Measurements from ENCODE around the gene MBOAT1.
"Not testable (repeated sequence)": the region's sequence is repeated elsewhere in the genome, so short reads cannot be mapped to it uniquely, and the experiment has no call there.

Gene MBOAT1

GRCh38 chr6:20153194-20153593, 59.1 kb downstream of the MBOAT1 start:
- H3K27ac ChIP-seq: no peak overlapping the region
- H3K36me3 ChIP-seq (ENCODE audit: insufficient read depth, low read length): no peaks in the 10 kb centered on the region
- no peak overlapping the region for H3K4me3 ChIP-seq

GRCh38 chr6:20148433-20148832, 63.8 kb downstream of the MBOAT1 start:
- no peak for DNase-seq (ENCODE audit: low read depth, low spot score)
- Histone ChIP-seq H3K4me3 (no peak overlapping the region), H3K27ac (no peak overlapping the region)

More at GRCh38 chr6:20153194-20153593, 59.1 kb downstream of the MBOAT1 start:
- Histone ChIP-seq H3K9ac (ENCODE audit: insufficient read length) (no peak overlapping the region), H3K9me3 (ENCODE audit: low read depth, low read length) (no peaks in the 10 kb centered on the region)
- TF ChIP-seq POLR2AphosphoS5 (IDR thresholded peaks at IDR 0.05; ENCODE audit: borderline replicate concordance, low read depth, low read length): no peak
- no peak for TF ChIP-seq EZH2 (IDR thresholded peaks at IDR 0.05)
- TF ChIP-seq FOXP2 (optimal IDR thresholded peaks at IDR 0.05; ENCODE audit: control extremely low read depth, extremely low read length, insufficient read depth): no peak
- no peak for DNase-seq (ENCODE audit: low read depth, low spot score)

GRCh38 chr6:20147469-20147868, 64.8 kb downstream of the MBOAT1 start:
- TF ChIP-seq FOXP2 (optimal IDR thresholded peaks at IDR 0.05; ENCODE audit: control extremely low read depth, extremely low read length, insufficient read depth): no peak
- TF ChIP-seq EZH2 (IDR thresholded peaks at IDR 0.05): no peak
- TF ChIP-seq POLR2AphosphoS5 (IDR thresholded peaks at IDR 0.05; ENCODE audit: borderline replicate concordance, low read depth, low read length): no peak
- DNase-seq (ENCODE audit: low read depth, low spot score): no peak
- Histone ChIP-seq H3K36me3 (ENCODE audit: insufficient read depth, low read length) (no peaks in the 10 kb centered on the region), H3K9ac (ENCODE audit: insufficient read length) (no peak overlapping the region), H3K4me3 (no peak overlapping the region), H3K9me3 (ENCODE audit: low read depth, low read length) (no peaks in the 10 kb centered on the region), H3K27ac (no peak overlapping the region)

More at GRCh38 chr6:20148433-20148832, 63.8 kb downstream of the MBOAT1 start:
- Histone ChIP-seq H3K9ac (ENCODE audit: insufficient read length) (no peak overlapping the region), H3K36me3 (ENCODE audit: insufficient read depth, low read length) (no peaks in the 10 kb centered on the region), H3K9me3 (ENCODE audit: low read depth, low read length) (no peaks in the 10 kb centered on the region)
- TF ChIP-seq FOXP2 (optimal IDR thresholded peaks at IDR 0.05; ENCODE audit: control extremely low read depth, extremely low read length, insufficient read depth) (no peak), POLR2AphosphoS5 (IDR thresholded peaks at IDR 0.05; ENCODE audit: borderline replicate concordance, low read depth, low read length) (no peak), EZH2 (IDR thresholded peaks at IDR 0.05) (no peak)

- H3K36me3 ChIP-seq (ENCODE audit: insufficient read depth, low read length); H3K9ac ChIP-seq (ENCODE audit: insufficient read length); DNase-seq (ENCODE audit: low read depth, low spot score); H3K9me3 ChIP-seq (ENCODE audit: low read depth, low read length); H3K4me3 ChIP-seq; H3K27ac ChIP-seq: not testable (repeated sequence)
These were observed 65.4 kb downstream of the MBOAT1 start for GRCh38 chr6:20146831-20147230.

GRCh38 chr6:20146291-20146690, 66.0 kb downstream of the MBOAT1 start:
- Histone ChIP-seq H3K9ac (ENCODE audit: insufficient read length) (no peak overlapping the region), H3K36me3 (ENCODE audit: insufficient read depth, low read length) (no peaks in the 10 kb centered on the region), H3K27ac (no peak overlapping the region), H3K4me3 (no peak overlapping the region), H3K9me3 (ENCODE audit: low read depth, low read length) (no peaks in the 10 kb centered on the region)
- TF ChIP-seq FOXP2 (optimal IDR thresholded peaks at IDR 0.05; ENCODE audit: control extremely low read depth, extremely low read length, insufficient read depth) (no peak), POLR2AphosphoS5 (IDR thresholded peaks at IDR 0.05; ENCODE audit: borderline replicate concordance, low read depth, low read length) (no peak), EZH2 (IDR thresholded peaks at IDR 0.05) (no peak)
- DNase-seq (ENCODE audit: low read depth, low spot score): no peak

DNA sequence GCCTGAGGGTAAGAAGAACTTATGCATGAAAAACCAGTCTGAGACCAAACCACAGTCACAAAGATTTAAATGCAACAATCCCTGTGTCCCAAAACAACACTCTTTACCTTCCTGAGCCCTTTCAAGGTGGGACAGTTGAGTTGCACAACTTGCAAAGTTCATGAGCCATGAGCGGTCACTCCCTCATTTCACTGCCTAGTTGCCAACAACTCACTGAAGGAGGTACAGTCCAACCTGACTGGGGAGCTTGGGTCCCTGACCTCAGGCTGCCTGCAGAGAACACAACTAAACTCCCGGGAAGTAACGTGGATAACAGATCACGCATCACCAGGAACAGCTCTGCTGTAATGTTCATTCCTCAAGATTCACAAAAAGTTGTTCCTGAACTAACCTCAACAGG, 69.4 kb downstream of the MBOAT1 start:
- no peaks in the 10 kb centered on the region for H3K9me3 ChIP-seq (ENCODE audit: low read depth, low read length)
- no peak for TF ChIP-seq EZH2 (IDR thresholded peaks at IDR 0.05)
- no peak for TF ChIP-seq FOXP2 (optimal IDR thresholded peaks at IDR 0.05; ENCODE audit: control extremely low read depth, extremely low read length, insufficient read depth)
- no peak for TF ChIP-seq POLR2AphosphoS5 (IDR thresholded peaks at IDR 0.05; ENCODE audit: borderline replicate concordance, low read depth, low read length)
- no peak for DNase-seq (ENCODE audit: low read depth, low spot score)
- H3K36me3 ChIP-seq (ENCODE audit: insufficient read depth, low read length): no peaks in the 10 kb centered on the region
- no peak overlapping the region for H3K4me3 ChIP-seq
- no peak overlapping the region for H3K27ac ChIP-seq
- no peak overlapping the region for H3K9ac ChIP-seq (ENCODE audit: insufficient read length)

DNA sequence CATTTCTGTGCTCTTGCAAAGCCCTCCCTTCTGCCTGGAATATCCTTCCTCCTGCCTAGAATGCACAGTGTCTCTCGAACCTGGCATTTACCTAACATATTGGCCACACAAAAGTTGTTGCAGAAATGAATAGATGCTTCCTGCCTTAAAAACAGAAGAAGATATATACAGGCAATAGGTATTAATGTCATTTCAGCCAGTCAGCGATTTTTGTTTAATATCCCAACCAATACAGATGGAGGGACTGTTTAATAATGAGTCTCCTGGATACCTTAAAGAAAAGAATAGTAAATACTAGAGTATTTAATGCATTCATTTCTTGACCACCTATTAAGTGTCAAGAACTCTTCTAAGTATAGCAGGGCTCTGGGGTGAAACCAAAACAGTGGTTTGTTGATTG, 70.3 kb downstream of the MBOAT1 start:
- Histone ChIP-seq H3K9ac (ENCODE audit: insufficient read length) (no peak overlapping the region), H3K27ac (no peak overlapping the region), H3K4me3 (no peak overlapping the region), H3K9me3 (ENCODE audit: low read depth, low read length) (no peaks in the 10 kb centered on the region), H3K36me3 (ENCODE audit: insufficient read depth, low read length) (no peaks in the 10 kb centered on the region)
- no peak for TF ChIP-seq POLR2AphosphoS5 (IDR thresholded peaks at IDR 0.05; ENCODE audit: borderline replicate concordance, low read depth, low read length)
- TF ChIP-seq EZH2 (IDR thresholded peaks at IDR 0.05): no peak
- no peak for TF ChIP-seq FOXP2 (optimal IDR thresholded peaks at IDR 0.05; ENCODE audit: control extremely low read depth, extremely low read length, insufficient read depth)
- DNase-seq (ENCODE audit: low read depth, low spot score): no peak

DNA sequence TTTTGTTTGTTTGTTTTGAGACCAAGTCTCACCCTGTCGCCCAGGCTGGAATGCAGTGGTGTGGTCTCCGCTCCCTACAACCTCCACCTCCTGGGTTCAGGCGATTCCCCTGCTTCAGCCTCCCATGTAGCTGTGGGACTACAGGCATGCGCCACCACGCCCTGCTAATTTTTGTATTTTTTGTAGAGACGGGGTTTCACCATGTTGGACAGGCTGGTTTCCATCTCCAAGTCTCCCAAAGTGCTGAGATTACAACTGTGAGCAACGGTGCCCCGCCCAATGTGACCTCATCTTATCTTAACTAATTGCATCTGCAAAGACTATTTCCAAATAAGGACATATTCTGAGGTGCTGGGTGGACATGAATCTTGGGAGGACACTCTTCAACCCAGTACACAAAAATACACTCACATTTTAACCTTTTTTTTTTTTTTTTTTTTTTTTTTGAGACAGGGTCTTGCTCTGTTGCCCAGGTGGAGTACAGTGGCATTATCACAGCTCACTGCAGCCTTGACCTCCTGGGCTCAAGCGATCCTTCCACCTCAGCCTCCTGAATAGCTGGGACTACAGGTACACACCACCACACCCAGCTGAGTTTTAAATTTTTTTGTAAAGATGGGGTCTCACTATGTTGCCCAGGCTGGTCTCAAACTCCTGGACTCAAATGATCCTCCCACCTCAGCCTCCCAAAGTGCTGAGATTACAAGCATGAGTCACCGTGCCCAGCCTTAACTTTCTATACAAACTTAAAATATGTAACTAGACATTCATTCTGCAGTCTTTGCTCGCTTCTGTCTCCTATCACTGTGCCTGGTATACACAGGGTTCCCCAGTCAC, 72.9 kb downstream of the MBOAT1 start:
- not testable (repeated sequence) for H3K9me3 ChIP-seq (ENCODE audit: low read depth, low read length); H3K27ac ChIP-seq; H3K9ac ChIP-seq (ENCODE audit: insufficient read length); H3K4me3 ChIP-seq; H3K36me3 ChIP-seq (ENCODE audit: insufficient read depth, low read length); DNase-seq (ENCODE audit: low read depth, low spot score)

DNA sequence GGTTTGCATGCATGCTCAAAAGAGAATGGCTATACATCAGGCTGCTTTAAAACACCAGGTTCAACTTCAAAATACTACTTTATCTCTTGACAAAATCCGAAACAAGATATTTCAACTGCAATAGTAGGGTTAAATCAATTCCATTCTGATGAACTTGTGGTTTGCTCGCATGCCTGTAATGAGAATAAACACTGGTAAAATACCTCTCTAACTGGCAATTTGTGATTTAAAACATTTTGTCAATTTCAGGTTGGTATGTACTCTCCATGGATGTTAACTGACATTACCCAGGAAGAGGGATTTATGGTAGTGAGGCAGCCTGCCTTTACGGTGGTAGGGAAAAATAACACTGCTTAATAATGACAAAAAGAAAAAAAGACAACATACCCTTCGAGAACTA, 74.4 kb downstream of the MBOAT1 start:
- H3K4me3 ChIP-seq: no peak overlapping the region

More for the DNA sequence above, 74.4 kb downstream of the MBOAT1 start:
- Histone ChIP-seq H3K27ac (no peak overlapping the region), H3K36me3 (ENCODE audit: insufficient read depth, low read length) (no peaks in the 10 kb centered on the region), H3K9ac (ENCODE audit: insufficient read length) (no peak overlapping the region), H3K9me3 (ENCODE audit: low read depth, low read length) (no peaks in the 10 kb centered on the region)
- no peak for TF ChIP-seq EZH2 (IDR thresholded peaks at IDR 0.05)
- TF ChIP-seq POLR2AphosphoS5 (IDR thresholded peaks at IDR 0.05; ENCODE audit: borderline replicate concordance, low read depth, low read length): no peak
- TF ChIP-seq FOXP2 (optimal IDR thresholded peaks at IDR 0.05; ENCODE audit: control extremely low read depth, extremely low read length, insufficient read depth): no peak
- no peak for DNase-seq (ENCODE audit: low read depth, low spot score)
